GM12878 (cell line): Measurements from ENCODE around the gene AP4S1. TPM values are rescaled to one million over a fixed set of nuclear protein-coding genes. Genes with fewer than 3 reads are reported as not detected.

Experiments
- ATAC-seq: fragments of 200-7000 bp; cut with Tn5 transposase; 3 replicates; pipeline ENCODE4 v1.9.1; 2020; ENCODE audit warnings: mild to moderate bottlenecking, moderate library complexity
- BruUV-seq: library from RNA; stranded (reverse); fragments of 400-500 nt; replicated peaks from 2 replicates; lab custom pipeline; 2021; lab: Mats Ljungman, UMichigan
- CTCF ChIA-PET: fragments of 300-600 bp; sonication (Branson Sonifier 250); formaldehyde crosslinking; extraction: SDS; loops from one replicate; lab custom pipeline; 2021; ENCODE audit warnings: inconsistent platforms; lab: Yijun Ruan, JAX
- POLR2A ChIA-PET: fragments of 350-600 bp; formaldehyde crosslinking; extraction: SDS; loops from one replicate; lab custom pipeline; 2021; ENCODE audit warnings: inconsistent platforms; lab: Charles Lee
- RAD21 ChIA-PET: fragments of 300-600 bp; sonication (Branson Sonifier 250); formaldehyde crosslinking; loops from one replicate; lab custom pipeline; 2023; ENCODE audit warnings: antibody characterized with exemption; ENCODE audit not compliant: unreplicated experiment; lab: Charles Lee
- SMC1A ChIA-PET: fragments of 300-600 bp; sonication (Branson Sonifier 250); formaldehyde crosslinking; loops from one replicate; lab custom pipeline; 2023; ENCODE audit not compliant: unreplicated experiment, uncharacterized antibody; lab: Charles Lee
- DNase-seq: peaks from one replicate; pipeline ENCODE4 v3.0.0-alpha.2; 2011; ENCODE audit warnings: low read depth, low spot score
- FAIRE-seq: peaks from 3 replicates; lab custom pipeline; 2011; peaks lifted over from hg19 to GRCh38; lab: Jason Lieb, UNC
- H2AFZ ChIP-seq: 2 replicates; pipeline ENCODE4 v1.6.0; 2011; ENCODE audit warnings: low read depth, low read length, control low read depth; ENCODE audit not compliant: control insufficient read depth
- H3K27ac ChIP-seq: 2 replicates; pipeline ENCODE4 v1.5.1; 2011; ENCODE audit warnings: control low read depth; ENCODE audit not compliant: control insufficient read depth, insufficient read depth
- H3K27me3 ChIP-seq, 2 experiments: replicated peaks in 1 of 2; 2 replicates each; pipeline versions ENCODE4 v1.6.0 to v1.6.1; 2011; ENCODE audit warnings: low read length in 1 of 2; ENCODE audit not compliant: control insufficient read depth in 2 of 2, insufficient read depth in 2 of 2
- H3K36me3 ChIP-seq, 2 experiments: 2 replicates each; pipeline ENCODE4 v1.5.1; 2011; ENCODE audit warnings: low read length in 1 of 2; ENCODE audit not compliant: control insufficient read depth in 2 of 2, insufficient read depth in 2 of 2
- H3K4me1 ChIP-seq: 2 replicates; pipeline ENCODE4 v1.6.1; 2011; ENCODE audit warnings: mild to moderate bottlenecking, low read length, moderate library complexity, mixed read lengths; ENCODE audit not compliant: control insufficient read depth, insufficient read depth
- H3K4me2 ChIP-seq: 2 replicates; pipeline ENCODE4 v1.6.0; 2011; ENCODE audit warnings: control low read depth; ENCODE audit not compliant: control insufficient read depth, insufficient read depth
- H3K4me3 ChIP-seq: fragments of 200-600 bp; sonication (generic); 2 replicates; pipeline ENCODE4 v1.5.1; 2016
- H3K79me2 ChIP-seq: 2 replicates; pipeline ENCODE4 v1.6.0; 2011; ENCODE audit warnings: low read length; ENCODE audit not compliant: control insufficient read depth, insufficient read depth
- H3K9ac ChIP-seq: 2 replicates; pipeline ENCODE4 v1.8.0; 2011; ENCODE audit warnings: low read length, control low read depth, mixed read lengths; ENCODE audit not compliant: control insufficient read depth, insufficient read depth
- H3K9me3 ChIP-seq: replicated peaks from 3 replicates; pipeline ENCODE4 v1.5.1; 2011; ENCODE audit warnings: mild to moderate bottlenecking, low read length; ENCODE audit not compliant: control insufficient read depth, insufficient read depth
- H4K20me1 ChIP-seq: 2 replicates; pipeline ENCODE4 v1.6.0; 2011; ENCODE audit not compliant: control insufficient read depth, insufficient read depth
- BCL11A ChIP-seq: IDR thresholded peaks from 2 replicates; pipeline ENCODE4 v1.6.1; 2011; ENCODE audit warnings: low read depth, low read length
- BRCA1 ChIP-seq: IDR thresholded peaks from 2 replicates; pipeline ENCODE4 v1.6.1; 2011; ENCODE audit warnings: low read depth, low read length, improper control_type of control experiment
- MTA3 ChIP-seq: IDR thresholded peaks from 2 replicates; pipeline ENCODE4 v1.6.1; 2012; ENCODE audit warnings: low read length, inconsistent platforms, borderline replicate concordance
- NR2C1 ChIP-seq: fragments of 450-650 bp; IDR thresholded peaks from 2 replicates; pipeline ENCODE4 v1.6.1; 2017; ENCODE audit warnings: antibody characterized with exemption, mild to moderate bottlenecking, moderate library complexity
- PBX3 ChIP-seq: IDR thresholded peaks from 2 replicates; pipeline ENCODE4 v1.6.1; 2011; ENCODE audit warnings: mild to moderate bottlenecking, low read depth, low read length, moderate library complexity; ENCODE audit not compliant: insufficient replicate concordance
- POLR2AphosphoS5 ChIP-seq: IDR thresholded peaks from 2 replicates; pipeline ENCODE4 v1.6.1; 2011; ENCODE audit warnings: mild to moderate bottlenecking, low read length, inconsistent platforms
- RAD21 ChIP-seq: IDR thresholded peaks from 2 replicates; pipeline ENCODE4 v1.6.1; 2011; ENCODE audit warnings: mild to moderate bottlenecking, low read depth, low read length, moderate library complexity; ENCODE audit not compliant: insufficient read depth
- RCOR1 ChIP-seq: conservative IDR thresholded peaks from 2 replicates; pipeline ENCODE4 v1.6.1; 2012; ENCODE audit warnings: low read depth, low read length, improper control_type of control experiment
- RUNX3 ChIP-seq: IDR thresholded peaks from 2 replicates; pipeline ENCODE4 v1.6.1; 2012; ENCODE audit warnings: low read length, inconsistent platforms
- SMAD1 ChIP-seq: fragments of 450-650 bp; IDR thresholded peaks from 2 replicates; pipeline ENCODE4 v1.6.1; 2018; ENCODE audit warnings: mild to moderate bottlenecking, low read depth; ENCODE audit not compliant: partially characterized antibody
- SMC3 ChIP-seq: IDR thresholded peaks from 2 replicates; pipeline ENCODE4 v1.6.1; 2011; ENCODE audit warnings: low read length, improper control_type of control experiment, borderline replicate concordance
- SREBF1 ChIP-seq: IDR thresholded peaks from 2 replicates; pipeline ENCODE4 v1.6.1; 2012; ENCODE audit warnings: mild to moderate bottlenecking, low read length
- ZBTB33 ChIP-seq: fragments of 450-650 bp; IDR thresholded peaks from 2 replicates; pipeline ENCODE4 v1.6.1; 2017; ENCODE audit warnings: mild to moderate bottlenecking
- ZNF24 ChIP-seq: fragments of 450-650 bp; IDR thresholded peaks from 2 replicates; pipeline ENCODE4 v1.6.1; 2017; ENCODE audit warnings: antibody characterized with exemption, mild to moderate bottlenecking
- ZNF384 ChIP-seq: IDR thresholded peaks from 2 replicates; pipeline ENCODE4 v1.6.1; 2012; ENCODE audit warnings: low read depth, mild to moderate bottlenecking, low read length, improper control_type of control experiment, borderline replicate concordance
- WGBS: methylation state at CpG from one replicate; pipeline ENCODE4 v1.1.6; 2016; ENCODE audit warnings: low lambda C conversion rate; ENCODE audit not compliant: insufficient replicate concordance, insufficient coverage; ENCODE audit errors: missing lambda C conversion rate; 5-methylcytosine and 5-hydroxymethylcytosine counted together
- in situ Hi-C: fragments of 300-500 bp; cut with MboI; formaldehyde crosslinking; loops from 9 replicates; pipeline ENCODE4 v1.14.3; 2018; ENCODE audit warnings: mixed read lengths
- intact Hi-C: fragments of 100-400 bp; cut with micrococcal nuclease; formaldehyde crosslinking; loops from one replicate; pipeline ENCODE4 v1.14.2; 2022; ENCODE audit not compliant: unreplicated experiment
- polyA plus RNA-seq, 11 experiments: library from polyadenylated mRNA; depleted of rRNA in 4 of 11; unstranded in 6 of 11; stranded (reverse) in 5 of 11; fragments of >200 nt; fragmentation: Nextera tagmentation in 4 of 11; fragmentation: Illumina TruSeq in 1 of 11; extraction: Ambion mirVana in 4 of 11; extraction: Trizol in 1 of 11; gene quantifications; 1 replicate in 1 of 11; 2 replicates in 10 of 11; pipeline versions ENCODE4 v1.2.1 to v1.2.3, GENCODE V29; 2011 to 2016; ENCODE audit warnings: inconsistent platforms in 2 of 11, missing spikeins in 2 of 11, low read depth in 1 of 11
- total RNA-seq, 4 experiments: library from RNA; depleted of rRNA in 3 of 4; stranded (reverse); fragments of >200 nt in 3 of 4; fragmentation: Illumina TruSeq in 1 of 4; extraction: Trizol in 1 of 4; gene quantifications; 2 replicates each; pipeline versions ENCODE4 v1.2.1 to v1.2.3, GENCODE V29; 2013 to 2021

AP4S1 gene
- total and polyA plus RNA-seq, 10 of the 15 experiments (the other 5 are each of a cell fraction or from before 2014, with no cell fraction given) = 3.6 to 9.0 (median 5.7) TPM

GRCh38 chr14:31021576-31021949 lies 3.9 kb upstream of the AP4S1 start:
- no peak overlapping the region for H3K4me2 ChIP-seq
- 97% methylated on average over 4 of the region's 4 CpGs for WGBS
- in situ Hi-C loops = no loop called here
- H4K20me1 ChIP-seq = no peaks in the 10 kb centered on the region
- no peak overlapping the region for H3K27ac ChIP-seq
- no peaks in the 10 kb centered on the region; the same call in 2 of the 3 replicates for H3K9me3 ChIP-seq
- SMC1A ChIA-PET = no interaction called here
- no peak overlapping the region for H3K4me3 ChIP-seq
- peaks cover 66% of the 10 kb centered on the region for H3K79me2 ChIP-seq
- TF ChIP-seq ZBTB33 (no peak), RCOR1 (no peak), RUNX3 (no peak), BRCA1 (no peak), PBX3 (no peak), POLR2AphosphoS5 (no peak), BCL11A (no peak), MTA3 (no peak), ZNF384 (no peak), RAD21 (no peak), NR2C1 (no peak), ZNF24 (no peak), SREBF1 (no peak), SMAD1 (no peak), SMC3 (no peak)
- TF ChIP-seq, all 136 proteins: peak for 0
- POLR2A ChIA-PET = interaction anchor here (0.5 to 0.6 kb wide), 2 partner anchors 78 to 99 kb away, joined by 3 to 4 read pairs; no protein-coding TSS in a partner anchor
- intact Hi-C loops = no loop called here
- ATAC-seq = no peak
- no peak for DNase-seq
- H3K27me3 ChIP-seq = no peaks in the 10 kb centered on the region
- RAD21 ChIA-PET = no interaction called here
- no peak overlapping the region for H3K9ac ChIP-seq
- H3K4me1 ChIP-seq = no peaks in the 10 kb centered on the region
- CTCF ChIA-PET = interaction anchor here (3.3 kb wide), 1 partner anchor 41 kb away, joined by 20 read pairs; no protein-coding TSS in a partner anchor
- H3K36me3 ChIP-seq = peaks cover 1 to 3% of the 10 kb centered on the region in 2 experiments; a peak in 3 of 4 replicates
- BruUV-seq = no TSS peak
- H2AFZ ChIP-seq = no peak overlapping the region
- FAIRE-seq = no peak
